HFF-Myc (cell line): ENCODE results near the gene SLC35E3.

Experiments
- DNase-seq: peaks from one replicate; pipeline ENCODE4 v3.0.0-alpha.2; 2011; ENCODE audit warnings: low read depth; ENCODE audit errors: extremely low read depth
- H3K4me3 ChIP-seq: replicated peaks from 2 replicates; pipeline ENCODE4 v1.5.1; 2011; ENCODE audit warnings: low read depth, mild to moderate bottlenecking, control low read depth, low read length
- CTCF ChIP-seq: IDR thresholded peaks from 2 replicates; pipeline ENCODE4 v1.5.1; 2012; ENCODE audit warnings: mild to moderate bottlenecking, low read depth, low read length, control low read depth; ENCODE audit errors: missing control alignments

The SLC35E3 gene

GRCh38 chr12:68821357-68822188 is 75.6 kb downstream of the SLC35E3 start:
- no peak for TF ChIP-seq CTCF
- no peak for DNase-seq
- H3K4me3 ChIP-seq, result no peak overlapping the region

GRCh38 chr12:68823696-68824095 is 77.7 kb downstream of the SLC35E3 start:
- no peak overlapping the region for H3K4me3 ChIP-seq
- no peak for DNase-seq
- TF ChIP-seq CTCF, result no peak

GRCh38 chr12:68824131-68824530 is 78.2 kb downstream of the SLC35E3 start:
- DNase-seq, result no peak
- H3K4me3 ChIP-seq, result no peak overlapping the region
- TF ChIP-seq CTCF, result no peak

- H3K4me3 ChIP-seq, result no peak overlapping the region
- no peak for TF ChIP-seq CTCF
- DNase-seq, result no peak
These were observed 78.7 kb downstream of the SLC35E3 start for GRCh38 chr12:68824597-68825250.

GRCh38 chr12:68825569-68826217 is 79.7 kb downstream of the SLC35E3 start:
- H3K4me3 ChIP-seq, result no peak overlapping the region
- no peak for TF ChIP-seq CTCF
- DNase-seq, result no peak

- no peak for DNase-seq
- no peak overlapping the region for H3K4me3 ChIP-seq
- no peak for TF ChIP-seq CTCF
These were observed 82.1 kb downstream of the SLC35E3 start for GRCh38 chr12:68827895-68828671.
